ENCODE data around the gene SLC39A9. TPM values are rescaled to one million over a fixed set of nuclear protein-coding genes. Genes with fewer than 3 reads are reported as not detected.
A peak's percentile ranks its signal among the peaks of the same experiment; 100 is the strongest.
"Not testable (repeated sequence)": the region's sequence is repeated elsewhere in the genome, so short reads cannot be mapped to it uniquely, and the experiment has no call there.

The SLC39A9 gene
- total and polyA plus RNA-seq, 7 experiments from 2014 or later = 12.3 to 50.3 (median 34.4) TPM

DNA sequence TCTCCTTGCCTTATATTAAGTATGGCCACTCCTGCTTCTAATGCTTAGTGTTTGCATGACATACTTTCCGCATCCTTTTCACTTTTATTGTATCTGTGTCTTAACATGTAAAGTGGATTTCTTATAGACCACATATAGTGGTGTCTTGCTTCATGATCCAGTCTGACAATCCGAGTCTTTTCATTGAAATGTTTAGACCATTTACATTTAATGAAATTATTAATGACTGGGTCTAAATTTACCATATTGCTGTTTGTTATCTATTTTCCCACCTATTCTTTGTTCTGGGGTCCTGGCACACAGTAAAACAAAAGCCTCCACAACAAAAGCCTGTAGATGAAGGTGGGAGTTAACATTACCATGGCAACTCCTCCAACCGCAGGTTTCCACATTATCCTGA, 23.3 kb upstream of the SLC39A9 start:
- intact Hi-C loops (cut with micrococcal nuclease) = no loop called here
- H3K4me3 Mint-ChIP-seq = no peak overlapping the region
- H3K9me3 Mint-ChIP-seq = peaks cover 0 to 9% (median 0%) of the 10 kb centered on the region in 11 donors
- CTCF ChIA-PET = no interaction called here
- no peak overlapping the region for H3K4me3 ChIP-seq (ENCODE audit: low read length)
- peaks cover 0 to 10% (median 0%) of the 10 kb centered on the region in 7 donors for H3K4me1 Mint-ChIP-seq
- no peaks in the 10 kb centered on the region for H3K27me3 Mint-ChIP-seq
- no peaks in the 10 kb centered on the region for H3K9me3 ChIP-seq (ENCODE audit: control insufficient read depth in 2 of 3, low read length in 3 of 3)
- ATAC-seq (no peak), DNase-seq (no peak)
- H3K4me1 ChIP-seq (ENCODE audit: control insufficient read depth in 2 of 2, insufficient read depth in 2 of 2, low read length in 2 of 2) = no peaks in the 10 kb centered on the region
- POLR2A ChIA-PET = no interaction called here
- H3K36me3 ChIP-seq (ENCODE audit: control insufficient read depth in 2 of 3, insufficient read depth in 3 of 3, low read length in 3 of 3) = peaks cover 0 to 32% (median 3%) of the 10 kb centered on the region in 3 experiments
- no peak overlapping the region for H3K27ac ChIP-seq (ENCODE audit: low read depth, low read length)
- H3K27ac Mint-ChIP-seq = no peak overlapping the region
- H3K36me3 Mint-ChIP-seq = peaks cover 0 to 55% (median 36%) of the 10 kb centered on the region in 5 donors
- no peaks in the 10 kb centered on the region for H3K27me3 ChIP-seq (ENCODE audit: control insufficient read depth in 2 of 2, insufficient read depth in 2 of 2, low read length in 2 of 2)

DNA sequence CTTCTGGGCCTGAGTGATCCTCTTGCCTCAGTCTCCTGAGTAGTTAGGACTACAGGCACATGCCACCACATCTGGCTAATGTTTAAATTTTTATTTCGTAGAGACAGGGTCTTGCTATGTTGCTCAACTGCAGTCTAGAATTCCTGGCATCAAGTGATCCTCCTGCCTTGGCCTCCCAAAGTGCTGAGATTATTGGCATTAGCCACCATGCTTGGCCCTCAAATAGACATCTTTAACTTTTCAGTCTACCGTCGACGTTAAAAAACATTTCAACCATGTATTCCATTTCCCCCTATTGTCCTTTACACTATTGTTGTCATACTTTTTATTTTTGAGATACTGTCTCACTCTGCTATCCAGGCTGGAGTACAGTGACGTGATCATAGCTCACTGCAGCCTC, 22.8 kb upstream of the SLC39A9 start:
- intact Hi-C loops (cut with micrococcal nuclease) = no loop called here
- no peak overlapping the region for H3K27ac ChIP-seq (ENCODE audit: low read depth, low read length)
- H3K4me3 Mint-ChIP-seq = no peak overlapping the region
- peaks cover 0 to 60% (median 38%) of the 10 kb centered on the region in 5 donors for H3K36me3 Mint-ChIP-seq
- no peaks in the 10 kb centered on the region for H3K9me3 ChIP-seq (ENCODE audit: control insufficient read depth in 2 of 3, low read length in 3 of 3)
- no peaks in the 10 kb centered on the region for H3K4me1 ChIP-seq (ENCODE audit: control insufficient read depth in 2 of 2, insufficient read depth in 2 of 2, low read length in 2 of 2)
- H3K9me3 Mint-ChIP-seq = peaks cover 0 to 9% (median 0%) of the 10 kb centered on the region in 11 donors
- no peaks in the 10 kb centered on the region for H3K27me3 Mint-ChIP-seq
- peak overlapping the region in 1 of 9 donors; percentile 50 for H3K27ac Mint-ChIP-seq
- peaks cover 0 to 37% (median 3%) of the 10 kb centered on the region in 3 experiments for H3K36me3 ChIP-seq (ENCODE audit: control insufficient read depth in 2 of 3, insufficient read depth in 3 of 3, low read length in 3 of 3)
- DNase-seq = no peak
- peaks cover 0 to 10% (median 0%) of the 10 kb centered on the region in 7 donors for H3K4me1 Mint-ChIP-seq
- no peak overlapping the region for H3K4me3 ChIP-seq (ENCODE audit: low read length)
- ChIA-PET POLR2A (no interaction called here), CTCF (no interaction called here)
- no peak for ATAC-seq
- H3K27me3 ChIP-seq (ENCODE audit: control insufficient read depth in 2 of 2, insufficient read depth in 2 of 2, low read length in 2 of 2) = no peaks in the 10 kb centered on the region

DNA sequence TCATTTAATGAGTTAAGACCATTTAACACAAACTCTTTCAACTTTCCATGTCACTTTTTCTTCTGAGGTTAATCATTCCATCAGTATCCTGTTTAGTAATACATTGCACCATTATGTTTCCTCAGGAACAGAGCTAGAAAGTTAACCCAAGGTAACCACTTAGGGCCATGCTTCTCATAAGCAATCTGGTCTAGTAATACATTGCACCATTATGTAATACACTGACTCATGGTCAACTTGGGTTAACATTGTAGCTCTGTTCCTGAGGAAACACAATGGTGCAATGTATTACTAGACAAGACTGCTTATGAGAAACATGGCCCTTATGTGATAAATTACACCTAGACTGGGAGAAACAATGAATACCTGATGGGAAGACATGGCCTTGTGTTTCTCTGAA, 22.1 kb upstream of the SLC39A9 start:
- H3K27ac ChIP-seq (ENCODE audit: low read depth, low read length) = no peak overlapping the region
- peaks cover 0 to 40% (median 3%) of the 10 kb centered on the region in 3 experiments for H3K36me3 ChIP-seq (ENCODE audit: control insufficient read depth in 2 of 3, insufficient read depth in 3 of 3, low read length in 3 of 3)
- H3K9me3 ChIP-seq (ENCODE audit: control insufficient read depth in 2 of 3, low read length in 3 of 3) = no peaks in the 10 kb centered on the region
- Mint-ChIP-seq H3K9me3 (peaks cover 0 to 9% (median 0%) of the 10 kb centered on the region in 11 donors), H3K36me3 (peaks cover 0 to 60% (median 38%) of the 10 kb centered on the region in 5 donors), H3K4me3 (no peak overlapping the region), H3K4me1 (peaks cover 0 to 10% (median 0%) of the 10 kb centered on the region in 7 donors), H3K27me3 (no peaks in the 10 kb centered on the region), H3K27ac (no peak overlapping the region)
- ChIA-PET POLR2A (interaction anchor here (1.1 kb wide), 1 partner anchor 19 kb away, joined by 5 read pairs; no protein-coding TSS in a partner anchor), CTCF (no interaction called here)
- intact Hi-C loops (cut with micrococcal nuclease) = no loop called here
- no peak for DNase-seq
- H3K4me3 ChIP-seq (ENCODE audit: low read length) = no peak overlapping the region
- H3K4me1 ChIP-seq (ENCODE audit: control insufficient read depth in 2 of 2, insufficient read depth in 2 of 2, low read length in 2 of 2) = no peaks in the 10 kb centered on the region
- peak; percentile 71 for ATAC-seq
- H3K27me3 ChIP-seq (ENCODE audit: control insufficient read depth in 2 of 2, insufficient read depth in 2 of 2, low read length in 2 of 2) = no peaks in the 10 kb centered on the region

DNA sequence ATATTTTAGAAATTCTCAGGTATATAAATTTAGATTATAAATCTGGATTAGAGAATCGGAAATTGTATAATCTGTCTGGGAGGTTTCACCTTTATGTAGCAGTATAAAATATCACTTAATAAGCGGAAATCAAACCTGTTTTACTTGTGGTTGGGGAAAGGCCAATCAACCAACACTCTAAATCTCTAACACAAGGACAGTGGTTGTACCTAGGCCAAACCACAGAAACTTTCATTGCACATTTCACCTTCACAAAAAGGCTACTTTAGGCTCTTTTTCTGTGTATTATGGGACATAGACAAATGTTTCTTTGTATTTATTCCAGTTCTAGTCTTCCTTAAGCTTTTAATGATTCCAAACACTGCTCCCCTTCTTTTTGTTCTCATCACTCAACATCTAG, 20.2 kb upstream of the SLC39A9 start:
- Histone ChIP-seq H3K4me3 (ENCODE audit: low read length) (no peak overlapping the region), H3K27me3 (ENCODE audit: control insufficient read depth in 2 of 2, insufficient read depth in 2 of 2, low read length in 2 of 2) (no peaks in the 10 kb centered on the region), H3K36me3 (ENCODE audit: control insufficient read depth in 2 of 3, insufficient read depth in 3 of 3, low read length in 3 of 3) (peaks cover 0 to 40% (median 3%) of the 10 kb centered on the region in 3 experiments), H3K4me1 (ENCODE audit: control insufficient read depth in 2 of 2, insufficient read depth in 2 of 2, low read length in 2 of 2) (no peaks in the 10 kb centered on the region), H3K9me3 (ENCODE audit: control insufficient read depth in 2 of 3, low read length in 3 of 3) (no peaks in the 10 kb centered on the region), H3K27ac (ENCODE audit: low read depth, low read length) (no peak overlapping the region)
- Mint-ChIP-seq H3K4me1 (peaks cover 0 to 8% (median 0%) of the 10 kb centered on the region in 7 donors), H3K27me3 (no peaks in the 10 kb centered on the region), H3K27ac (peak overlapping the region in 1 of 9 donors; percentile 51), H3K9me3 (peaks cover 0 to 9% (median 0%) of the 10 kb centered on the region in 11 donors), H3K36me3 (peaks cover 0 to 55% (median 43%) of the 10 kb centered on the region in 5 donors), H3K4me3 (no peak overlapping the region)
- DNase-seq = no peak
- ChIA-PET CTCF (no interaction called here), POLR2A (no interaction called here)
- ATAC-seq = no peak
- intact Hi-C loops (cut with micrococcal nuclease) = no loop called here

DNA sequence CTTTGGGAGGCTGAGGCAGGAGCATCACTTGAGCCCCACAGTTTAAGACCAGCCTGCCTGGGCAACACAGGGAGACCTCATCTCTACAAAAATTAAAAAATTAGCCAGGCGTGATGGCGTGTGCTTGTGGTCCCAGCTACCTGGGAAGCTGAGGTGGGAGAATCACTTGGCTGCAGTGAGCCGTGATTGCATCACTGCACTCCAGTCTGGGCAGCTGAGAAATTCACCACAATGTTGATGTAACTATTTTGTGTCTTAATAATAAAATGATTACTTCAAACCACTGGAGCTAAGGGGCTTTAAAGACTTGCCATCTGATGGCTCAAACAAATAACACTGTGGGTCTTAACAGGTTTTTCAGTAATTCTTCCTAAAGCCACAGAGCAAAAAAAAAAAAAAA, 11.2 kb upstream of the SLC39A9 start:
- H3K4me3 Mint-ChIP-seq = no peak overlapping the region
- Histone ChIP-seq H3K4me3 (ENCODE audit: low read length) (no peak overlapping the region), H3K36me3 (ENCODE audit: control insufficient read depth in 2 of 3, insufficient read depth in 3 of 3, low read length in 3 of 3) (peaks cover 10 to 66% (median 44%) of the 10 kb centered on the region in 3 experiments), H3K27ac (ENCODE audit: low read depth, low read length) (no peak overlapping the region), H3K4me1 (ENCODE audit: control insufficient read depth in 2 of 2, insufficient read depth in 2 of 2, low read length in 2 of 2) (peaks cover 7 to 12% of the 10 kb centered on the region in 2 donors), H3K27me3 (ENCODE audit: control insufficient read depth in 2 of 2, insufficient read depth in 2 of 2, low read length in 2 of 2) (no peaks in the 10 kb centered on the region), H3K9me3 (ENCODE audit: control insufficient read depth in 2 of 3, low read length in 3 of 3) (no peaks in the 10 kb centered on the region)
- H3K36me3 Mint-ChIP-seq = peaks cover 19 to 59% (median 43%) of the 10 kb centered on the region in 5 donors
- POLR2A ChIA-PET = no interaction called here
- H3K27ac Mint-ChIP-seq = no peak overlapping the region
- CTCF ChIA-PET = no interaction called here
- H3K27me3 Mint-ChIP-seq = no peaks in the 10 kb centered on the region
- H3K4me1 Mint-ChIP-seq = peaks cover 40 to 73% (median 65%) of the 10 kb centered on the region in 7 donors
- intact Hi-C loops (cut with micrococcal nuclease) = no loop called here
- H3K9me3 Mint-ChIP-seq = peaks cover 0 to 2% (median 0%) of the 10 kb centered on the region in 11 donors
- DNase-seq (no peak), ATAC-seq (no peak)

DNA sequence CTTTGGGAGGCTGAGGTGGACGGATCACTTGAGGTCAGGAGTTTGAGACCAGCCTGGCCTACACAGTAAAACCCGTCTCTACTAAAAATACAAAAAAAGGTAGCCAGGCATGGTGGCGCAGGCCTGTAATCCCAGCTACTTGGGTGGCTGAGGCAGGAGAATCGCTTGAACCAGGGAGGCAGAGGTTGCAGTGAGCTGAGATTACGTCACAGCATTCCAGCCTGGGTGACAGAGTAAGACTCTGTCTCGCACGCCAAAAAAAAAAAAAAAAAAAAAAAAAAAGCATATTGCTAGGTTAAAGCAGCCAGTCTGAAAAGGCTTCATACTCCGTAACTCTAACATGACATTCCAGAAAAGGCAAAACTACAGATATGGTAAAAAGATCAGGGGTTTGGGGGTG, 7.1 kb upstream of the SLC39A9 start:
- H3K9me3 ChIP-seq (ENCODE audit: control insufficient read depth in 2 of 3, low read length in 3 of 3); CTCF ChIA-PET; H3K9me3 Mint-ChIP-seq; H3K27me3 Mint-ChIP-seq; H3K4me3 ChIP-seq (ENCODE audit: low read length); H3K27ac ChIP-seq (ENCODE audit: low read depth, low read length); ATAC-seq; H3K27me3 ChIP-seq (ENCODE audit: control insufficient read depth in 2 of 2, insufficient read depth in 2 of 2, low read length in 2 of 2); POLR2A ChIA-PET; DNase-seq: not testable (repeated sequence)
- H3K4me3 Mint-ChIP-seq = peak overlapping the region in 9 of 10 donors; percentile 25 to 66 (median 47)
- intact Hi-C loops (cut with micrococcal nuclease) = loop anchor here in 1 of 2 donors (10.0 kb wide), 1 partner anchor 267 kb away; no protein-coding TSS in a partner anchor
- H3K36me3 Mint-ChIP-seq = peaks cover 14 to 70% (median 44%) of the 10 kb centered on the region in 5 donors
- H3K27ac Mint-ChIP-seq = peak overlapping the region in 1 of 9 donors; percentile 43
- Histone ChIP-seq H3K36me3 (ENCODE audit: control insufficient read depth in 2 of 3, insufficient read depth in 3 of 3, low read length in 3 of 3) (peaks cover 27 to 80% (median 41%) of the 10 kb centered on the region in 3 experiments), H3K4me1 (ENCODE audit: control insufficient read depth in 2 of 2, insufficient read depth in 2 of 2, low read length in 2 of 2) (peaks cover 12 to 16% of the 10 kb centered on the region in 2 donors)
- H3K4me1 Mint-ChIP-seq = peaks cover 50 to 92% (median 80%) of the 10 kb centered on the region in 7 donors

DNA sequence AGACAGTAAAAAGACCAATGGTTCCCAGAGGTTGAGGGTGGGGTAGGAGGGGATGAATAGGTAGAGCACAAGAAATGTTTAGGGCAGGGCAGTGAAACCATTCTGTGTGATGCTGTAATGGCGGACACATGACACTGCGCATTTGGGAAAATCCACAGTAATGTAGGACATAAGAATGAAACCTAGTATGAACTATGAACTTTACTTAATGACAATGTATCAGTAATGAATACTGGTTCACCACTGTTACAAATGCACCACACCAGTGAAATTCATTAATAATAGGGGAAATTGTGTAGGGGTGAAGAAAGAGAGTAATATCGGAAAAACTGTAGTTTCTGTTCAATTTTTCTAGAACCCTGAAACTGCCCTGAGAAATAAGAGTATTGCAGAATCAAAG, 6.0 kb upstream of the SLC39A9 start:
- Histone ChIP-seq H3K27ac (ENCODE audit: low read depth, low read length) (no peak overlapping the region), H3K9me3 (ENCODE audit: control insufficient read depth in 2 of 3, low read length in 3 of 3) (no peaks in the 10 kb centered on the region), H3K4me1 (ENCODE audit: control insufficient read depth in 2 of 2, insufficient read depth in 2 of 2, low read length in 2 of 2) (peaks cover 21 to 27% of the 10 kb centered on the region in 2 donors), H3K36me3 (ENCODE audit: control insufficient read depth in 2 of 3, insufficient read depth in 3 of 3, low read length in 3 of 3) (peaks cover 27 to 69% (median 36%) of the 10 kb centered on the region in 3 experiments), H3K27me3 (ENCODE audit: control insufficient read depth in 2 of 2, insufficient read depth in 2 of 2, low read length in 2 of 2) (no peaks in the 10 kb centered on the region), H3K4me3 (ENCODE audit: low read length) (no peak overlapping the region)
- Mint-ChIP-seq H3K9me3 (no peaks in the 10 kb centered on the region), H3K4me3 (peak overlapping the region in 6 of 10 donors; percentile 6 to 66 (median 24)), H3K4me1 (peaks cover 49 to 94% (median 85%) of the 10 kb centered on the region in 7 donors), H3K36me3 (peaks cover 14 to 63% (median 40%) of the 10 kb centered on the region in 5 donors), H3K27me3 (no peaks in the 10 kb centered on the region), H3K27ac (peak overlapping the region in 1 of 9 donors; percentile 13)
- ATAC-seq = no peak
- ChIA-PET POLR2A (no interaction called here), CTCF (no interaction called here)
- intact Hi-C loops (cut with micrococcal nuclease) = loop anchor here in 1 of 2 donors (10.0 kb wide), 1 partner anchor 268 kb away; no protein-coding TSS in a partner anchor
- no peak for DNase-seq

Data from naive thymus-derived CD4-positive, alpha-beta T cell (primary cell).